ENCODE measurements around the gene CDH4.

CDH4 gene

DNA sequence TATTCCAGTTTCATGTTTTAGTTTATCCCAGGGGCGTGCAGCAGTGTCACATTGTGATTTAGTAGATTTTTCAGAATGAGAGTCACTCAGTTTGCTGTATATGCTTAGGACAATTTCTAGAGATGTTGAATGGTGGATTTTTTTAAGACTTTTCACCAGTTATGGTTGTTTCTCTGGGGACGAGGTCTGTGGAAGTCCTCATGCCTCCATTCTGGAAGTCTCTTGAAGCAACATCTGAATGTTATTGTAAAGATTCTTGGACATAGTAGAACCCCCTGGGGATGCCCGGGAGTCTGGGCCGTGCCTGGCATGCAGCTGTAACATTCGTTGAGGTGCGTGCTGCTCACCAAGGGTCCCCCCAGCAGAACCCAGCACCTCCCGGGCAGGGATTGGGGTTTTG is 341.5 kb downstream of the CDH4 start:
- DNase-seq: no peak

- no peak for DNase-seq
These were observed 342.1 kb downstream of the CDH4 start for GRCh38 chr20:61594198-61594597.

- no peak for DNase-seq
These were observed 343.2 kb downstream of the CDH4 start for GRCh38 chr20:61595216-61595615.

- no peak for DNase-seq
These were observed 344.7 kb downstream of the CDH4 start for GRCh38 chr20:61596687-61597330.

DNA sequence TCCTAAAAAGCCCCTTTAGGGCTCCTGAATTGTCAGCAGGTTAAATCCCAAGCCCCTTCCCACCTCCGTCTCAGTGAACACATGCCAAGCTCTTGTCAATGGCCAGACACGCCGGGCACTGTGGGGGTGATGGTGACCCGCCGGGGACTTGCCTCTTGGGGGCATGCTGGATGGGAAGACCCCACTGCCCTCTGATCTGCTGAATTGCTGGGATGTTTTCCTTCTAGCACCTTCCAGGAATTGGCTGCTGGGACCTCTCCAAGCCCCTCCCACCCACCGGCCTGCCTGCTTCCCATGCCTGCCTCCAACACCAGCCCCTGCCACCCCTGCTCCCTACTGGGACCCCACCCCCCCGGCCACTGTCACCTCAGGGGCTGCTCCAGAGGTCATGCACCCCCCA is 345.9 kb downstream of the CDH4 start:
- DNase-seq: no peak

- DNase-seq: no peak
These were observed 346.5 kb downstream of the CDH4 start for GRCh38 chr20:61598586-61598985.

GRCh38 chr20:61599061-61599531 is 347.0 kb downstream of the CDH4 start:
- DNase-seq: no peak

DNA sequence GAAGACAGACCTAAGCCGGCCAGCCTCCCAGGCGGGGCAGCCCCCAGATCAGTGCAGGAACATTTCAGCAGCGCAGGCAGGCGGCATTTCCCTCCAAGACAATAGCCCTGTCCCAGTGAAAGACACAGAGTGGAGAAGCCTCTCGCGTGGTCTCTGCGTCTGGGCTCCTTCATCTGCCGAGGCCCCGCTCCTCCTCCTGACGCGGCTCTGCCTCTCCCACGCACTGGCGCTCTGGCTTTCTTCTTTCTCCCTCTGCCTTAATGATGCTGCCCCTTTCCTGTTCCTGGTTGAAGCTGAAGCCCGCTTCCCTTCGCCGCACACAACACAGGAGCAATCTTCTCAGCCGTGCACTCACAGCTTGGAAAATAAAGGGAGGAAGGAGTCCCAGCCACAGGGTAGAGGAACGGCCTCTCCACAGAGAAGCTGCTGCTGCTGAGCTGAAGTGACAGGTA is 347.5 kb downstream of the CDH4 start:
- DNase-seq: no peak

DNA sequence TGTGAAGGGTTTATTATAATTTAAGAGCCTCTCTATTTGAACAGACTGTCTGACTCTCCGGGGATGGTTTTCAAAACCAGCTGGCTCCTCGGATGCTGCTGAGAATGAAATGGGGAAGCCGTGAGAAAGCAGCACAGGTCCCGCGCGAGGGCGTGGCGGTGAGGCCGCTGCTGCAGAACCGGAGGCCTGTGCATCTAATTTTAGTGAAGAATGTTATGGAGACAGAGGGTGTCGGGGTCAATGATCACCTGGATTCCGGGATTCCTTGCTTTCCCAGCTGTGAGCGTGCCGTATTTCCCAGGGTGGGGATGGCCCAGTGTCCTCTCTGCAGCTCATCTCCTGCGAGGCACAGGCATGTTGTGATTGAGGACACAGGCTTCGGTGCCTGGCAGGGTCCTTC is 348.0 kb downstream of the CDH4 start:
- DNase-seq: no peak

DNA sequence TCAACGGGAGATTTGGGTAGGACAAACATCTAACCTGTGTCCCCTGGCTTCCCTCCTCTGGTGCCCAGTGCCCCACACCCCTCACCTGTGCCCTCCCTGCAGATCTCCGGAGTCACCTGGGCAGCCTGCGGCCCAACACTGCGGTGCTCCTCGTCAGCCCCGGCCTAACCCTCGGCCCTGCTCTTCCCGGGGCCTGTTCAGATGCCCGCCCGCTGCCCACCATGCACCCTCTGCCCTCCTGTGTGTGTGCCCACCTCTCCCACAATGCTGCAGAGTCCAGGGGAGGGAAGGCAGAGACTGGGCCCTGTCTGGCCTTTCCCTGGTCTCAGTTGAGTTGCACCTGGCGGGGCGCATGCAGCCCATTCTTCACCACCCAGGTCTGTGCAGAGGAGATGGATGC is 349.3 kb downstream of the CDH4 start:
- DNase-seq: no peak

GRCh38 chr20:61601853-61602252 is 349.8 kb downstream of the CDH4 start:
- no peak for DNase-seq

GRCh38 chr20:61603715-61604114 is 351.7 kb downstream of the CDH4 start:
- no peak for DNase-seq

GRCh38 chr20:61604549-61604948 is 352.5 kb downstream of the CDH4 start:
- no peak for DNase-seq

- no peak for DNase-seq
These were observed 353.2 kb downstream of the CDH4 start for GRCh38 chr20:61605283-61605682.

GRCh38 chr20:61605862-61606557 is 353.9 kb downstream of the CDH4 start:
- DNase-seq: no peak

GRCh38 chr20:61608275-61609085 is 356.4 kb downstream of the CDH4 start:
- DNase-seq: no peak

DNA sequence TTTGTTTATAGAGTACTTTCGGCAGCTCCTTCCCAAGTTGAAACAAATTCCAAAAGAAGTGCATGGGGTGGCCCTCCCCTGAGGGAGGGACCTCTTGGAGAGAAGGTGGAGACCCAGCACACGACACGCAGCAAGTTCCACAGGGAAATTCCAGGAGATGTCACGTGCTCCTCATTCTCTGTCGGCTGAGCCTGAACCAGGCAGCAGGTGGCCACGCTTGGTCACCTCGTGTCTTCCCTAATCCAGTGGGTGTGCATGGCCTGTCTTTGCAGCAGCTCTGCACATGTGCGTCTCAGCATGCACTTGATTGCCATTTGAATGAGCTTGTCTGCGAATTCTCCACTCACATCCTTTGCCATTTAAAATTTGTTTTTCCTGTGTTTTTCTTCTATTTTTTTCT is 357.4 kb downstream of the CDH4 start:
- DNase-seq: no peak

DNA sequence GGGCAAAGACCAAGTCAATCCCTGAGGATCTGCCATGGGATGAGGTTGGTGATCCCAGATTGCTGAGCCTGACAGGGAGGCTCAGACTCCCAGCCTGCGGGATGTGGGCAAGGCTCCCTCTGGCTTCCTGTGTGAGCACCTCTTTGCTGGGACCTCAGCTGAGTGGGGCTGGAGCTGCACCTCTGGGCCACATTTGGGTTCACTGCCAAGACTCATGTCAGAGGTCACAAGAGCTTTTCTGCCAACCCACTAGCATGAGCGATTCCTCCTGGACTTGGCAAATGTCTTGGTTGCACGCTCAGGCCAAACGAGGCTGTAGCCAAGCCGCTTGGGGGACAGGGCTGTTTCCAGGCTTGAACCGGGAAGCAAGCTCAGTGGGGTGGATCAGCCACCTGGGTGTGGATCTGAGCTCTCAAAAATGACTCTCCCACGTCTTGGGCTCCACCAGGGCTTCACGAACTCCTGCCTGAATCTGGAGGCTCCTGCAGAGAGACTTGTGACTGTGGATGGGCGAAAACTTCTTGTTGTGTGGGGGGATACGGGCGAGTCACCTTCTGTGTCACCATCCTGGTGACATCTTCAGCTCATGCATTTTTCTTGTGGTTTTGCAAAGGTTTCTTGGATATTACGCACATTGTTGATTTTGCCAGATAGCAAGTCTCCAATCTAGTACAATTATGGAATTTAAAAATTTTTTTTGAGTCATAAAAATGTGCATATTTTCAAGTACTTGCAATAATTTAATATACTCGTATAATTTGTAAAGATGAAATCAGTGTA is 359.5 kb downstream of the CDH4 start:
- no peak for DNase-seq

GRCh38 chr20:61613917-61614705 is 362.1 kb downstream of the CDH4 start:
- DNase-seq: no peak

GRCh38 chr20:61614706-61615100 is 362.6 kb downstream of the CDH4 start:
- no peak for DNase-seq

DNA sequence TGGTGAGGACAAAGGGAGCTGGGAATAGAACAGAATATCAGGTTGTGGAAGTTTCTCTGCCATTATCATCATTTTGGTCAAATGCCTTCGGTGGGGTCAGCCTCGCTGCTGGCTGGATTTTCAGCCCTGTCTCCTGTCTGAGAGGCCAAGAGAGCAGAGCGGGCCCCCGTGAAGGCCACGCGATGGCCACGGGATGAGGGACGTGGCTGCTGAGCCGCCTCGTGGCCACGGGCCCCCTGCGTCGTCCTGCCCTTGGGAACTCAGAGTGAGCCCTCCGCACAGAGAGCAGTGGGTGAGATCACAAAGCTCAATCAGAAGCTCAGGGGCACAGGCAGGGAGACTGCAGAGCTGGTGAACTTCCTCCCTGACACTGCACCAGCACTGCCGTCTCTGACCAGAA is 363.7 kb downstream of the CDH4 start:
- no peak for DNase-seq

DNA sequence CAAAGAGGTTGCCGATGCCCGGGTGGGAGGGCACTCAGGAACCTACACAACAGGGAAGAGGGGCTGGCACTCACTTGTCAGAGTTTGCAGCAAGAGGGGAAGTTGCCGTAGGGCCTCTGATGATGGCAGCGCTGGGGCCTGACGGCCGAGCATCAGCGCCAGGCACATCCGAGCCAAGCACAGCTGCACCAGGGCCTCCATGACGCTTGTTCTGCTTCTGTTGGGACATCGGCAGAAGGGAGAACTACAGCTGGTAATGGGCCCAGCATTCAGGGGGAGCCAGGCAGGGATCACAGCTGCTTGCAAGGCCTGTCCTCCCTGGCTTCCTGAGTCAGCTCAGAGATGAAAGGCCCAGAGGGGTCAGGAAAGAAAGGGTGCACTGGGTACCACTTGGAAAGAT is 367.7 kb downstream of the CDH4 start:
- DNase-seq: no peak

All from right hindlimb (tissue), 1 donor.